Dermis microvascular lymphatic vessel endothelial cell (primary cell): ENCODE measurements around the gene PDE1C. TPM values are rescaled to one million over a fixed set of nuclear protein-coding genes. Genes with fewer than 3 reads are reported as not detected.

ENCODE experiments used
- DNase-seq, 2 donors: peaks; one replicate each; pipeline versions ENCODE4 v3.0.0 to v3.0.0-alpha.2; 2010; ENCODE audit warnings: low read depth in 2 of 2
- total RNA-seq: library from RNA; depleted of rRNA; stranded (reverse); fragments of >200 nt; gene quantifications from 2 replicates; pipeline ENCODE4 v1.2.1, GENCODE V29; 2014

The PDE1C gene
- total RNA-seq, 1 donor from 2014 or later: 0.13 TPM

DNA sequence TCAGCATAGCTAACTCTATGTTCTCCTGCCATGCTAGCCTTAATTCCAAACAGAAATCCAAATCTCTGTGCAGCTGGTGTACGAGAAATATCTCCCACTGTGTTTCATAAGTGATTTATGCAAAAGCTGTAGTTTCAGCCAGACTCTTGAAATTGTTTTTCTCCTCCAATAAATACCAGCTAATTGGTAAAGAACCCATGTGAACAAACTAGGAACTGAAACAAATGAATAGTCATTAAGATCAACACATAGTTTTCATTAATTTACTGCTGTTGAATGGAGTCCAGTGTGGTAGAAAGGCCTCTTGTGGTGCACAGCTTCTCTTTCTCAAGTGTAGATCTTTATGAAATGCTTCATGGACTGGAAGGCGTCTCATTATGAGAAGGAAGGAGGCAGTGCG, 364.8 kb downstream of the PDE1C start:
- no peak for DNase-seq

DNA sequence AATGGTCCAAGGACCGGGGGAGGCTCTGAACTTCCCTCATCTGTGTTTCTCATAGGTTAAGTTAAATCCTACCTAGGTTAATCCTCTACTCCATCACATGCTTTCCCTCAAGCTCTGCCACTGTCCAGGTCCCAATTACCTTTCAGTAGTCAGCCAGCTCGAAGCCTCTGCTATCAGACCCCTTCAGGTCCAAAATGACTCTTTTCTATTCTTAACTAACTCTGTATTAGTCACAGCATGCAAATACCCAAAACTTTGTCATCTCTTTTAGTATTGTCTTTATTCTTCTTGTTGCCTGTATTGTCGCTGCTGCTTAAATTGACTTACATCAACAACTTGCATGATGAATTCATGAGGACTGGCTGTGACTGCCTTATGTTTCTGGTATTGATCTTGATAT, 367.9 kb downstream of the PDE1C start:
- no peak for DNase-seq
